Common myeloid progenitor, CD34-positive (primary cell): ENCODE data around the gene ZSCAN18.

Experiments
- CTCF ChIA-PET: fragments of 350-600 bp; sonication (Branson Sonifier 250); formaldehyde crosslinking; loops from one replicate; lab custom pipeline; 2021; ENCODE audit warnings: antibody characterized with exemption; lab: Charles Lee
- POLR2A ChIA-PET: fragments of 350-600 bp; sonication (Branson Sonifier 250); formaldehyde crosslinking; loops from one replicate; lab custom pipeline; 2021; ENCODE audit warnings: antibody characterized with exemption; lab: Charles Lee
- DNase-seq, 3 donors: peaks; one replicate each; pipeline versions ENCODE4 v3.0.0 to v3.0.0-alpha.2; 2013
- H3K27ac ChIP-seq, 2 experiments: 1 replicate in 1 of 2; 2 replicates in 1 of 2; pipeline ENCODE4 v1.7.0; 2013; ENCODE audit warnings: inconsistent platforms in 2 of 2, low read length in 2 of 2, mild to moderate bottlenecking in 2 of 2, low read depth in 1 of 2, moderate library complexity in 1 of 2; ENCODE audit not compliant: severe bottlenecking in 2 of 2, insufficient read depth in 1 of 2, poor library complexity in 1 of 2
- H3K27me3 ChIP-seq, 5 experiments: replicated peaks in 2 of 5; 1 replicate in 3 of 5; 2 replicates in 2 of 5; pipeline versions ENCODE4 v1.6.1 to v1.7.0; 2013; ENCODE audit warnings: low read length in 4 of 5, mild to moderate bottlenecking in 2 of 5, moderate library complexity in 2 of 5, inconsistent platforms in 1 of 5; ENCODE audit not compliant: insufficient read depth in 5 of 5, control insufficient read depth in 4 of 5
- H3K36me3 ChIP-seq, 4 experiments: 1 replicate in 2 of 4; 2 replicates in 2 of 4; pipeline versions ENCODE4 v1.6.1 to v1.7.0; 2013; ENCODE audit warnings: low read length in 3 of 4, control low read depth in 1 of 4, mild to moderate bottlenecking in 1 of 4; ENCODE audit not compliant: control insufficient read depth in 4 of 4, insufficient read depth in 4 of 4
- H3K4me1 ChIP-seq, 4 experiments: 1 replicate in 3 of 4; 2 replicates in 1 of 4; pipeline versions ENCODE4 v1.6.1 to v1.7.1; 2013; ENCODE audit warnings: low read length in 3 of 4, mild to moderate bottlenecking in 3 of 4, control low read depth in 1 of 4, inconsistent platforms in 1 of 4, moderate library complexity in 1 of 4; ENCODE audit not compliant: control insufficient read depth in 4 of 4, insufficient read depth in 4 of 4; ENCODE audit errors: control extremely low read depth in 1 of 4
- H3K4me3 ChIP-seq, 7 experiments: 1 replicate in 4 of 7; 2 replicates in 3 of 7; pipeline versions ENCODE4 v1.5.1 to v1.7.0; 2013; ENCODE audit warnings: mild to moderate bottlenecking in 7 of 7, low read length in 6 of 7, moderate library complexity in 6 of 7, inconsistent platforms in 2 of 7, low read depth in 2 of 7, control low read depth in 1 of 7; ENCODE audit not compliant: insufficient read depth in 4 of 7, control insufficient read depth in 1 of 7; ENCODE audit errors: extremely low read depth in 1 of 7
- H3K9me3 ChIP-seq, 5 experiments: 1 replicate in 4 of 5; 2 replicates in 1 of 5; pipeline versions ENCODE4 v1.6.1 to v1.7.1; 2013; ENCODE audit warnings: low read length in 4 of 5, mild to moderate bottlenecking in 2 of 5, inconsistent platforms in 1 of 5, low read depth in 1 of 5, moderate library complexity in 1 of 5; ENCODE audit not compliant: control insufficient read depth in 4 of 5, insufficient read depth in 2 of 5; ENCODE audit errors: control extremely low read depth in 1 of 5
- WGBS: methylation state at CpG from one replicate; pipeline ENCODE4 v1.1.5; 2013; ENCODE audit not compliant: insufficient coverage; 5-methylcytosine and 5-hydroxymethylcytosine counted together

ZSCAN18 gene

GRCh38 chr19:58038688-58039204 is 59.3 kb downstream of the ZSCAN18 start:
- CTCF ChIA-PET, result interaction anchor here (0.9 kb wide), 1 partner anchor 158 kb away, joined by 3 read pairs; no protein-coding TSS in a partner anchor
- DNase-seq, result peak in 2 of 3 donors; percentile 29 to 45
- peaks cover 0 to 13% (median under 1%) of the 10 kb centered on the region in 4 experiments for H3K4me1 ChIP-seq
- POLR2A ChIA-PET, result no interaction called here
- 27% methylated on average over 5 of the region's 8 CpGs for WGBS
- H3K36me3 ChIP-seq, result no peaks in the 10 kb centered on the region
- H3K27me3 ChIP-seq, result peaks cover 0 to 18% (median 0%) of the 10 kb centered on the region in 5 experiments
- peaks cover 0 to 65% (median 32%) of the 10 kb centered on the region in 5 experiments for H3K9me3 ChIP-seq
- H3K4me3 ChIP-seq, result no peak overlapping the region
- H3K27ac ChIP-seq, result no peak overlapping the region

- H3K27me3 ChIP-seq, result peaks cover 0 to 16% (median 0%) of the 10 kb centered on the region in 5 experiments
Observed at GRCh38 chr19:58037927-58038687, 59.9 kb downstream of the ZSCAN18 start.

GRCh38 chr19:58035863-58036262 is 62.2 kb downstream of the ZSCAN18 start:
- H3K27ac ChIP-seq, result no peak overlapping the region
- no peaks in the 10 kb centered on the region for H3K36me3 ChIP-seq
- peaks cover 0 to 18% (median 3%) of the 10 kb centered on the region in 4 experiments for H3K4me1 ChIP-seq
- POLR2A ChIA-PET, result no interaction called here
- WGBS, result 91% methylated on average over 8 of the region's 8 CpGs
- no peak overlapping the region for H3K4me3 ChIP-seq
- CTCF ChIA-PET, result no interaction called here
- no peak for DNase-seq
- H3K9me3 ChIP-seq, result peaks cover 0 to 56% (median 8%) of the 10 kb centered on the region in 5 experiments
- peaks cover 0 to 14% (median 0%) of the 10 kb centered on the region in 5 experiments for H3K27me3 ChIP-seq

More at GRCh38 chr19:58037927-58038687, 59.9 kb downstream of the ZSCAN18 start:
- no peak overlapping the region for H3K27ac ChIP-seq
- POLR2A ChIA-PET, result interaction anchor here (0.5 kb wide), 1 partner anchor 60 kb away, joined by 3 read pairs; the partner anchor contains the start of gene ZSCAN18
- H3K9me3 ChIP-seq, result peaks cover 0 to 66% (median 26%) of the 10 kb centered on the region in 5 experiments
- CTCF ChIA-PET, result interaction anchor here (0.9 kb wide), 1 partner anchor 158 kb away, joined by 3 read pairs; no protein-coding TSS in a partner anchor
- no peaks in the 10 kb centered on the region for H3K36me3 ChIP-seq
- no peak overlapping the region for H3K4me3 ChIP-seq
- peaks cover 0 to 18% (median 3%) of the 10 kb centered on the region in 4 experiments for H3K4me1 ChIP-seq
- DNase-seq, result no peak
- WGBS, result 71% methylated on average over 34 of the region's 44 CpGs

GRCh38 chr19:58034477-58034793 is 63.6 kb downstream of the ZSCAN18 start:
- CTCF ChIA-PET, result interaction anchor here (1.2 kb wide), 1 partner anchor 20 kb away, joined by 4 read pairs; no protein-coding TSS in a partner anchor
- 3% methylated on average over 10 of the region's 20 CpGs for WGBS
- no peak overlapping the region for H3K27ac ChIP-seq

More at GRCh38 chr19:58034477-58034793, 63.6 kb downstream of the ZSCAN18 start:
- no peaks in the 10 kb centered on the region for H3K36me3 ChIP-seq
- no peak for DNase-seq
- H3K4me3 ChIP-seq, result peak overlapping the region in 5 of 7 experiments; percentile 32 to 77 (median 58)
- H3K9me3 ChIP-seq, result peaks cover 0 to 53% (median 3%) of the 10 kb centered on the region in 5 experiments
- POLR2A ChIA-PET, result interaction anchor here (0.6 kb wide), 3 partner anchors 65 to 1711 kb away, joined by 3 to 7 read pairs (median 3); no protein-coding TSS in a partner anchor
- peaks cover 0 to 16% (median 0%) of the 10 kb centered on the region in 5 experiments for H3K27me3 ChIP-seq
- H3K4me1 ChIP-seq, result peaks cover 0 to 18% (median 3%) of the 10 kb centered on the region in 4 experiments
